Kidney (tissue), 14 donors: ENCODE data around the gene DENND5B. TPM values are rescaled to one million over a fixed set of nuclear protein-coding genes. Genes with fewer than 3 reads are reported as not detected.

Experiments used
- DNase-seq, 5 donors: peaks; one replicate each; pipeline ENCODE4 v3.0.0-alpha.2; 2013 to 2020
- FAIRE-seq: peaks from 2 replicates; lab custom pipeline; 2012; peaks lifted over from hg19 to GRCh38; lab: Jason Lieb, UNC
- H3K27ac ChIP-seq, 2 donors: one replicate each; pipeline ENCODE4 v1.7.0; 2013; ENCODE audit warnings: low read depth in 2 of 2, low read length in 2 of 2, inconsistent platforms in 1 of 2
- H3K27me3 ChIP-seq: one replicate; pipeline ENCODE4 v1.7.1; 2013; ENCODE audit warnings: low read length, inconsistent platforms; ENCODE audit not compliant: control insufficient read depth, insufficient read depth
- H3K36me3 ChIP-seq, 3 donors: one replicate each; pipeline versions ENCODE4 v1.7.0 to v1.7.1; 2013; ENCODE audit warnings: low read length in 3 of 3, control low read depth in 1 of 3, inconsistent platforms in 1 of 3; ENCODE audit not compliant: insufficient read depth in 3 of 3, control insufficient read depth in 2 of 3
- H3K4me1 ChIP-seq, 3 donors: one replicate each; pipeline versions ENCODE4 v1.7.0 to v1.7.1; 2013; ENCODE audit warnings: low read length in 3 of 3, inconsistent platforms in 1 of 3, low read depth in 1 of 3; ENCODE audit not compliant: control insufficient read depth in 2 of 3, insufficient read depth in 2 of 3
- H3K4me3 ChIP-seq, 3 donors: one replicate each; pipeline versions ENCODE4 v1.7.0 to v1.8.1; 2013; ENCODE audit warnings: low read length in 3 of 3, control low read depth in 1 of 3, inconsistent platforms in 1 of 3
- H3K9ac ChIP-seq, 3 donors: one replicate each; pipeline versions ENCODE4 v1.7.0 to v1.7.1; 2013; ENCODE audit warnings: low read length in 3 of 3, control low read depth in 1 of 3, inconsistent platforms in 1 of 3
- H3K9me3 ChIP-seq, 3 donors: one replicate each; pipeline versions ENCODE4 v1.7.0 to v1.7.1; 2013; ENCODE audit warnings: low read length in 3 of 3, control low read depth in 1 of 3, inconsistent platforms in 1 of 3; ENCODE audit not compliant: control insufficient read depth in 2 of 3, insufficient read depth in 1 of 3
- CTCF ChIP-seq: IDR thresholded peaks from 3 replicates; pipeline ENCODE4 v1.5.1; 2012; ENCODE audit warnings: mild to moderate bottlenecking, moderate library complexity, borderline replicate concordance; ENCODE audit not compliant: insufficient read depth; ENCODE audit errors: extremely low read depth
- intact Hi-C: fragments of 100-400 bp; cut with DNase I; formaldehyde crosslinking; loops from one replicate; pipeline ENCODE4 v1.11.1; 2022
- polyA plus RNA-seq: library from polyadenylated mRNA; stranded (reverse); fragments of 350-450 nt; fragmentation: Illumina TruSeq; extraction: RNeasy Lipid Tissue Mini Kit (QIAGEN cat#74804); gene quantifications from one replicate; pipeline ENCODE4 v1.2.3, GENCODE V29; 2014; ENCODE audit warnings: low read depth, low replicate concordance; ENCODE audit not compliant: insufficient read depth
- total RNA-seq: library from RNA; stranded (reverse); fragmentation: NEBNext Ultra II Directional; extraction: Animal tissue kit (Norgen Biotek cat#: 25700); gene quantifications from one replicate; pipeline ENCODE4 v1.2.1, GENCODE V29; 2021
- donor health status: control.
- donor health status: control.
- donor health status: control.
- donor health status: control.
- donor health status: control.
- donor health status: DM: yes; HTN: yes; CAD: no.
- donor health status: Normal renal cell carcinoma (clear cell type).

DENND5B gene
- total and polyA plus RNA-seq, 2 donors from 2014 or later, result 2.9 to 14.1 TPM

GRCh38 chr12:31496257-31496656 is 94.7 kb downstream of the DENND5B start:
- DNase-seq (no peak), FAIRE-seq (no peak)
- no peak overlapping the region for H3K9ac ChIP-seq
- H3K27me3 ChIP-seq, result no peaks in the 10 kb centered on the region
- TF ChIP-seq CTCF, result no peak
- H3K27ac ChIP-seq, result no peak overlapping the region
- peaks cover 0 to 7% (median 3%) of the 10 kb centered on the region in 3 donors for H3K4me1 ChIP-seq
- no peaks in the 10 kb centered on the region for H3K9me3 ChIP-seq
- H3K36me3 ChIP-seq, result no peaks in the 10 kb centered on the region
- H3K4me3 ChIP-seq, result no peak overlapping the region
- intact Hi-C loops, result no loop called here

GRCh38 chr12:31494455-31494854 is 96.5 kb downstream of the DENND5B start:
- Histone ChIP-seq H3K9me3 (no peaks in the 10 kb centered on the region), H3K27me3 (no peaks in the 10 kb centered on the region), H3K9ac (no peak overlapping the region), H3K36me3 (no peaks in the 10 kb centered on the region), H3K4me3 (no peak overlapping the region), H3K4me1 (peaks cover 0 to 4% (median 3%) of the 10 kb centered on the region in 3 donors), H3K27ac (no peak overlapping the region)
- TF ChIP-seq CTCF, result no peak
- intact Hi-C loops, result no loop called here
- FAIRE-seq (no peak), DNase-seq (no peak)

- intact Hi-C loops, result no loop called here
- Histone ChIP-seq H3K9me3 (no peaks in the 10 kb centered on the region), H3K36me3 (no peaks in the 10 kb centered on the region), H3K4me1 (peaks cover 0 to 4% (median 3%) of the 10 kb centered on the region in 3 donors), H3K9ac (no peak overlapping the region), H3K27me3 (no peaks in the 10 kb centered on the region), H3K4me3 (no peak overlapping the region), H3K27ac (no peak overlapping the region)
- DNase-seq, result no peak
- TF ChIP-seq CTCF, result no peak
- FAIRE-seq, result no peak
Observed at GRCh38 chr12:31492599-31493196, 98.2 kb downstream of the DENND5B start.
